Neural cell (in vitro differentiated cells): ENCODE data around the gene LINC00237. TPM values are rescaled to one million over a fixed set of nuclear protein-coding genes. Genes with fewer than 3 reads are reported as not detected.
A peak's percentile ranks its signal among the peaks of the same experiment; 100 is the strongest.

Experiments used
- H2AFZ ChIP-seq: fragments of 200-600, 300-800 bp; sonication (generic), shearing (Covaris generic); 2 replicates; pipeline ENCODE4 v1.6.0; 2014; ENCODE audit warnings: low read depth, mild to moderate bottlenecking, antibody characterized with exemption, low read length, moderate library complexity
- H3F3A ChIP-seq: fragments of 200-600 bp; shearing (Covaris generic); 2 replicates; pipeline ENCODE4 v1.6.1; 2016; ENCODE audit warnings: mild to moderate bottlenecking, moderate library complexity, mixed read lengths, antibody characterized with exemption, low read length; ENCODE audit not compliant: insufficient read depth, poor library complexity, severe bottlenecking
- H3K27ac ChIP-seq: fragments of 200-600, 300-800 bp; sonication (generic), shearing (Covaris generic); 2 replicates; pipeline ENCODE4 v1.5.1; 2014; ENCODE audit warnings: mild to moderate bottlenecking, low read length, moderate library complexity
- H3K27me3 ChIP-seq: fragments of 300-800, 200-600 bp; sonication (generic), shearing (Covaris generic); 2 replicates; pipeline ENCODE4 v1.6.0; 2014; ENCODE audit warnings: mild to moderate bottlenecking, low read depth, low read length, moderate library complexity; ENCODE audit not compliant: insufficient read depth
- H3K36me3 ChIP-seq: fragments of 300-800, 200-600 bp; sonication (generic), shearing (Covaris generic); 2 replicates; pipeline ENCODE4 v1.5.1; 2014; ENCODE audit warnings: mild to moderate bottlenecking, antibody characterized with exemption, low read length, moderate library complexity; ENCODE audit not compliant: insufficient read depth
- H3K4me2 ChIP-seq: fragments of 300-800, 200-600 bp; sonication (generic), shearing (Covaris generic); 2 replicates; pipeline ENCODE4 v1.6.0; 2014; ENCODE audit warnings: mild to moderate bottlenecking, low read length
- H3K4me3 ChIP-seq: fragments of 300-800, 200-600 bp; sonication (generic), shearing (Covaris generic); 2 replicates; pipeline ENCODE4 v1.5.1; 2014; ENCODE audit warnings: mild to moderate bottlenecking, low read length, moderate library complexity
- H3K79me2 ChIP-seq: fragments of 200-600 bp; shearing (Covaris generic); replicated peaks from 2 replicates; pipeline ENCODE4 v1.6.0; 2014; ENCODE audit warnings: mild to moderate bottlenecking, low read length, moderate library complexity; ENCODE audit not compliant: insufficient read depth
- H3K9ac ChIP-seq: fragments of 300-800, 200-600 bp; sonication (generic), shearing (Covaris generic); 2 replicates; pipeline ENCODE4 v1.6.1; 2016; ENCODE audit warnings: mild to moderate bottlenecking, low read length, mixed read lengths
- H3K9me2 ChIP-seq: fragments of 200-600 bp; shearing (Covaris generic); 2 replicates; pipeline ENCODE4 v1.6.1; 2016; ENCODE audit warnings: mild to moderate bottlenecking, low read length, mixed read lengths; ENCODE audit not compliant: insufficient read depth
- H3K9me3 ChIP-seq: fragments of 200-600, 300-800 bp; sonication (generic), shearing (Covaris generic); 2 replicates; pipeline ENCODE4 v1.6.1; 2016; ENCODE audit warnings: mild to moderate bottlenecking, mixed run types, low read length, moderate library complexity, mixed read lengths
- H4K20me1 ChIP-seq: fragments of 200-600 bp; shearing (Covaris generic); 2 replicates; pipeline ENCODE4 v1.6.1; 2016; ENCODE audit warnings: mild to moderate bottlenecking, mixed run types; ENCODE audit not compliant: insufficient read depth
- EP300 ChIP-seq: fragments of 450-650 bp; conservative IDR thresholded peaks from 2 replicates; pipeline ENCODE4 v1.6.1; 2014; ENCODE audit warnings: antibody characterized with exemption, mild to moderate bottlenecking, moderate library complexity; ENCODE audit not compliant: poor library complexity, severe bottlenecking
- EZH2 ChIP-seq: fragments of 200-600, 300-800 bp; shearing (Covaris generic), sonication (generic); IDR thresholded peaks from 2 replicates; pipeline ENCODE4 v1.6.1; 2014; ENCODE audit warnings: antibody characterized with exemption, low read length, borderline replicate concordance, mild to moderate bottlenecking; ENCODE audit not compliant: insufficient read depth, poor library complexity, severe bottlenecking
- POLR2AphosphoS5 ChIP-seq: IDR thresholded peaks from 2 replicates; pipeline ENCODE4 v1.6.1; 2012
- RAD21 ChIP-seq: fragments of 450-650 bp; conservative IDR thresholded peaks from 2 replicates; pipeline ENCODE4 v1.6.1; 2014; ENCODE audit warnings: antibody characterized with exemption, mild to moderate bottlenecking, moderate library complexity
- SMC3 ChIP-seq: fragments of 450-650 bp; conservative IDR thresholded peaks from 2 replicates; pipeline ENCODE4 v1.6.1; 2014; ENCODE audit warnings: antibody characterized with exemption, mild to moderate bottlenecking, moderate library complexity; ENCODE audit not compliant: poor library complexity
- TAF1 ChIP-seq: IDR thresholded peaks from 2 replicates; pipeline ENCODE4 v1.6.1; 2012; ENCODE audit warnings: low read depth
- polyA plus RNA-seq: library from polyadenylated mRNA; depleted of rRNA; stranded (reverse); fragments of >200 nt; gene quantifications from 2 replicates; pipeline ENCODE4 v1.2.3, GENCODE V29; 2014
- TF ChIP-seq, protein P1 (sequence below): fragments of 450-650 bp; IDR thresholded peaks from 2 replicates; pipeline ENCODE4 v1.5.1; 2014; ENCODE audit warnings: antibody characterized with exemption, mild to moderate bottlenecking, moderate library complexity; ENCODE audit not compliant: poor library complexity, severe bottlenecking
- TF ChIP-seq, protein P2 (sequence below): IDR thresholded peaks from 2 replicates; pipeline ENCODE4 v1.6.1; 2012; ENCODE audit warnings: borderline replicate concordance

The LINC00237 gene
- polyA plus RNA-seq, 1 donor from 2014 or later = not detected

DNA sequence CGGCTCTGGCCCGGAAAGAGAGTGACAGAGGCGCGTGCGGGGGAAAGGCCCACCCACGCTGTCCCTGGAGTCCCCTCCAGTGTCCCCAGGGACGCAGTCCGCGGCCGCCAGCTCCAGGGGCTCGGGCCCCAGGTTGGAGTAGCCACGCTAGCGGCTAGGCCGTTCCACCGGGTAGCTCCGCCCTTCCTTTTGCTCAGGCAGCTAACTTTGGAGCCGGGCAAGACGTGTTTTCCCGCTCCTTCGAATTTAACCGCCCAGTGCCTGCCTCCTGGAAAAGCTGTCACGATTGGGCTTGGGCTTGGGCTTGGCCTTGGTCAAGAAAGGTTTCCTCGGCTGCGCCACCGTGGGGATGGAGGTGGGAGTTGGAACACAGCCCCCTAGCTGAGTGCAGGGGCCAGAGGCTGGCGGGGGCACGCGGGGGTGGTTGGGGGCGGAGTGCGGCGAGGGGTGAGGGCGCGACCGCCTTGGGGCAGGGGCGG is 4.7 kb downstream of the LINC00237 start:
- Histone ChIP-seq H3F3A (peaks cover 4% of the 10 kb centered on the region), H3K9ac (no peak overlapping the region), H3K79me2 (no peaks in the 10 kb centered on the region), H4K20me1 (no peaks in the 10 kb centered on the region), H2AFZ (no peak overlapping the region), H3K4me3 (peak overlapping the region; percentile 30), H3K9me2 (no peaks in the 10 kb centered on the region), H3K27ac (no peak overlapping the region), H3K36me3 (no peaks in the 10 kb centered on the region), H3K27me3 (peaks cover 100% of the 10 kb centered on the region), H3K9me3 (no peaks in the 10 kb centered on the region), H3K4me2 (no peak overlapping the region)
- TF ChIP-seq EZH2 (peak; percentile 6), POLR2AphosphoS5 (no peak), TAF1 (no peak), SMC3 (no peak)

DNA sequence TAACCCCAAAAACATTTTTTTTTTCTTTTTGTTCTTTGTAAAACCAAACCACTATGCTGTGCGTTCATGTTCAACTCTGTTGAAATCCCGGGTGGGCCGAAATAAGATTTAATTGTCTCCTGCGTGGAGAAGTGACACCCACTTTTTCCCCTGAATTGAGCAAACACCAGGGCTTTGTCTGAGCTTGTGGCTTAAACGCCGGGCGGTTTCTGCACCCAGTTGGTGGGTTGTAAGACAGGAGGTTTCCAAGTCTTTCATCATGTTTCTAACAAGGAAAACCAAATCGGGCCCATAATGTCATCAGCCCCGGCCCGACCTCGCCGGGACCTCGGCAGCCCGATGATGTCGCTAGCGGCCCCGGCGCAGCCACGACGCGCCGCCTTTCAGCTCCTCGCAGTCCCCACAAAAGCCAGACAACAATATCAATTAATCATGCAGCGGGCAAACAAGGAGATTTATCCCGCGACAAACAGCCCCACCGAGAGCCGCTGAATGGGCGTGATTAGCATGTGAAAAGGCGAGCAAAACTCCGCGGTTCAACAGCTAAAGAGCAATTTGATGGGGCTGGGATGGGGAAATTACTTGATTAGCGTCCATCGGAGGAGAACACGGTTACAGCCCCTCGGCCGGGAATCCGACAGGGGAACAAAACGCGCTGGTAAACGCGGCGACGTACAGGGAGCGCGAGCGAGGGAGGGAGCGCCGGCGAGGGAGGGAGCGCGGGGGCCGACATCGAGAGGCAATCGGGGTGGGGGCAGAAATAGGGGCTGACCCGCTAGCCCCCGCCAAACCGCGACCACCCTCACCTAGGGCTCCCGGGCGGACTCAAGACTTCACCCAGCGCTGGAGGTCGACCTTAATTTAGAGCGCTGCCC is 5.3 kb downstream of the LINC00237 start:
- Histone ChIP-seq H3K9ac (no peak overlapping the region), H3K79me2 (no peaks in the 10 kb centered on the region), H2AFZ (no peak overlapping the region), H3K4me3 (peak overlapping the region; percentile 30), H3K4me2 (no peak overlapping the region), H3K9me2 (no peaks in the 10 kb centered on the region), H3K27me3 (peaks cover 100% of the 10 kb centered on the region), H3K36me3 (no peaks in the 10 kb centered on the region), H3F3A (peaks cover 4% of the 10 kb centered on the region), H4K20me1 (no peaks in the 10 kb centered on the region), H3K27ac (no peak overlapping the region), H3K9me3 (no peaks in the 10 kb centered on the region)
- TF ChIP-seq POLR2AphosphoS5 (peak; percentile 47), EZH2 (peak; percentile 91)
- TF ChIP-seq, protein P1, sequence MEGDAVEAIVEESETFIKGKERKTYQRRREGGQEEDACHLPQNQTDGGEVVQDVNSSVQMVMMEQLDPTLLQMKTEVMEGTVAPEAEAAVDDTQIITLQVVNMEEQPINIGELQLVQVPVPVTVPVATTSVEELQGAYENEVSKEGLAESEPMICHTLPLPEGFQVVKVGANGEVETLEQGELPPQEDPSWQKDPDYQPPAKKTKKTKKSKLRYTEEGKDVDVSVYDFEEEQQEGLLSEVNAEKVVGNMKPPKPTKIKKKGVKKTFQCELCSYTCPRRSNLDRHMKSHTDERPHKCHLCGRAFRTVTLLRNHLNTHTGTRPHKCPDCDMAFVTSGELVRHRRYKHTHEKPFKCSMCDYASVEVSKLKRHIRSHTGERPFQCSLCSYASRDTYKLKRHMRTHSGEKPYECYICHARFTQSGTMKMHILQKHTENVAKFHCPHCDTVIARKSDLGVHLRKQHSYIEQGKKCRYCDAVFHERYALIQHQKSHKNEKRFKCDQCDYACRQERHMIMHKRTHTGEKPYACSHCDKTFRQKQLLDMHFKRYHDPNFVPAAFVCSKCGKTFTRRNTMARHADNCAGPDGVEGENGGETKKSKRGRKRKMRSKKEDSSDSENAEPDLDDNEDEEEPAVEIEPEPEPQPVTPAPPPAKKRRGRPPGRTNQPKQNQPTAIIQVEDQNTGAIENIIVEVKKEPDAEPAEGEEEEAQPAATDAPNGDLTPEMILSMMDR = no peak

DNA sequence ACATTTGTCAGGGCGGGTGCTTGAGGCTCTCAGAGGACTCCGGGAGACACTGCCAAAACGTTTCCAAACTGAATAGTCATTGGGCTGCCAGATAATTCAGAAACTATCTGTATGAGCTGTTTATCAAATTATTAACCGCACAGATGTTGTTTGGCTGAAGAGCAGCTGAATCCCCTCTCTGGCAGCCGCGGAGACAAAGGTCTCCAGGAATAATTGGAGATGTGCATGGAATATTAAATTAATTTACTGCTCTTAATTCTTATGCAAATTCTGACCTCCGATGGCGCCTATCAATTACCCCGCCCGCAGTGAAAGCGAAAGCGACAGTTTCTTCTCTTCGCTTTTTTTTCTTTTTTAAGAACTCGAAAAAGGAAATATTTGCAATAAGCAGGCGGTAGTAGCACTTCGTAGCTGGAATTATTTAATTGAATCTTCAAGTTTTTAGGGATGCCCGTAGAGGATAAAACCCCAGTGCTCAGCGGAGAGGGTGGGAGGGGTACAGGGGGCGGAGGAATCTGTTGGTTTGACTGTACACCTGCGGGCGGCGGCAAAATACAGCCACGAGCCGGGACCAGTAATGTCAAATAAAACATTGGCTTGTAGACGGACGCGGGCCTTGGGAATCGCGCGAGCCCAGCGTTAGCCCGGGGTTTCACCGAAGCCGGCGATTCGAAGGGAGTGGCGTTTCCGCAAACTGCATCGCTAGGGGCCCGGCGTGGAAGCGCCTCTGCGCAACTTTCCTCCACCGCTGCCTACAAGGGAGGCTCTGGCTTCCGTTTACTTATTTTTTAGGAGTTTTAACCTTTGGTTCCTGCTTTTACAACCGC is 6.2 kb downstream of the LINC00237 start:
- Histone ChIP-seq H3K4me2 (no peak overlapping the region), H3K9me3 (no peaks in the 10 kb centered on the region), H3K9ac (no peak overlapping the region), H4K20me1 (no peaks in the 10 kb centered on the region), H3K27me3 (peaks cover 100% of the 10 kb centered on the region), H3K27ac (no peak overlapping the region), H3K4me3 (no peak overlapping the region), H3F3A (peaks cover 4% of the 10 kb centered on the region), H3K36me3 (no peaks in the 10 kb centered on the region), H3K79me2 (no peaks in the 10 kb centered on the region), H3K9me2 (no peaks in the 10 kb centered on the region), H2AFZ (no peak overlapping the region)
- no peak for TF ChIP-seq EZH2
- TF ChIP-seq POLR2AphosphoS5 = no peak
- TF ChIP-seq SMC3 = no peak
- TF ChIP-seq RAD21 = no peak
- TF ChIP-seq, protein P2, sequence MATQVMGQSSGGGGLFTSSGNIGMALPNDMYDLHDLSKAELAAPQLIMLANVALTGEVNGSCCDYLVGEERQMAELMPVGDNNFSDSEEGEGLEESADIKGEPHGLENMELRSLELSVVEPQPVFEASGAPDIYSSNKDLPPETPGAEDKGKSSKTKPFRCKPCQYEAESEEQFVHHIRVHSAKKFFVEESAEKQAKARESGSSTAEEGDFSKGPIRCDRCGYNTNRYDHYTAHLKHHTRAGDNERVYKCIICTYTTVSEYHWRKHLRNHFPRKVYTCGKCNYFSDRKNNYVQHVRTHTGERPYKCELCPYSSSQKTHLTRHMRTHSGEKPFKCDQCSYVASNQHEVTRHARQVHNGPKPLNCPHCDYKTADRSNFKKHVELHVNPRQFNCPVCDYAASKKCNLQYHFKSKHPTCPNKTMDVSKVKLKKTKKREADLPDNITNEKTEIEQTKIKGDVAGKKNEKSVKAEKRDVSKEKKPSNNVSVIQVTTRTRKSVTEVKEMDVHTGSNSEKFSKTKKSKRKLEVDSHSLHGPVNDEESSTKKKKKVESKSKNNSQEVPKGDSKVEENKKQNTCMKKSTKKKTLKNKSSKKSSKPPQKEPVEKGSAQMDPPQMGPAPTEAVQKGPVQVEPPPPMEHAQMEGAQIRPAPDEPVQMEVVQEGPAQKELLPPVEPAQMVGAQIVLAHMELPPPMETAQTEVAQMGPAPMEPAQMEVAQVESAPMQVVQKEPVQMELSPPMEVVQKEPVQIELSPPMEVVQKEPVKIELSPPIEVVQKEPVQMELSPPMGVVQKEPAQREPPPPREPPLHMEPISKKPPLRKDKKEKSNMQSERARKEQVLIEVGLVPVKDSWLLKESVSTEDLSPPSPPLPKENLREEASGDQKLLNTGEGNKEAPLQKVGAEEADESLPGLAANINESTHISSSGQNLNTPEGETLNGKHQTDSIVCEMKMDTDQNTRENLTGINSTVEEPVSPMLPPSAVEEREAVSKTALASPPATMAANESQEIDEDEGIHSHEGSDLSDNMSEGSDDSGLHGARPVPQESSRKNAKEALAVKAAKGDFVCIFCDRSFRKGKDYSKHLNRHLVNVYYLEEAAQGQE = no peak
- TF ChIP-seq EP300 = no peak
- no peak for TF ChIP-seq TAF1
- TF ChIP-seq, protein P1 = no peak
